OCI-LY7 (cell line): Measurements from ENCODE around the gene ADD3.

ENCODE experiments used
- CTCF ChIP-seq: fragments of 200-600 bp; sonication (generic); conservative IDR thresholded peaks from 2 replicates; pipeline ENCODE4 v1.5.1; 2014; ENCODE audit warnings: mild to moderate bottlenecking, antibody characterized with exemption, low read length, moderate library complexity, mixed read lengths
- EZH2phosphoT487 ChIP-seq: fragments of 200-600 bp; sonication (generic); IDR thresholded peaks from 2 replicates; pipeline ENCODE4 v1.6.1; 2018; ENCODE audit warnings: low read depth, borderline replicate concordance, mild to moderate bottlenecking, mixed run types, antibody characterized with exemption, low read length, moderate library complexity, mixed read lengths

GRCh38 chr10:110093722-110094121 lies 85.9 kb downstream of the ADD3 start:
- TF ChIP-seq CTCF (no peak), EZH2phosphoT487 (no peak)
